ENCODE measurements around the gene PA2G4.

DNA sequence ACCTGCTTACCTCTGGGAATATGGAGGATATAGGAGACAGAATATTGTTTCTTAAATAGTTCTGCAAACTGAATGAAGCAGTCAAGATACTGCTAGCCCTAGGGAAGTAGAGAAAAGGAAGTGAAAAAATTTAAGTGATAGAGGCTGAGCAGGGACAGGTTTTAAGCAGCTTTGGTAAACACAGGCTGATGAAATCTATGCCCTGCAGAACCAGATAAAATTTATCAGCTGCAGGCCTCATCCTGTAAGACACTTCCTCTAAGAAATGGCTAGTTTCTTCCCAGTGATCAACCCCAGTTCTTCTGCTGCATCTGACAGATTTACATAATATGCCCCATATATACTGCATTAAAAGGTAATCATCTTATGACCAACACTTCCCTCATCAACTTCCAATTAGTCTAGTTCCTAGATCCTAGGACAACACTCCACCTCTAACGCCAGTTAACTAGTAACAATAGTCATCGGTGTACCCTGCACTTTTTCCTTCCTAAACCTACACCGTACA is 22.4 kb downstream of the PA2G4 start:
- TF ChIP-seq, protein P1, sequence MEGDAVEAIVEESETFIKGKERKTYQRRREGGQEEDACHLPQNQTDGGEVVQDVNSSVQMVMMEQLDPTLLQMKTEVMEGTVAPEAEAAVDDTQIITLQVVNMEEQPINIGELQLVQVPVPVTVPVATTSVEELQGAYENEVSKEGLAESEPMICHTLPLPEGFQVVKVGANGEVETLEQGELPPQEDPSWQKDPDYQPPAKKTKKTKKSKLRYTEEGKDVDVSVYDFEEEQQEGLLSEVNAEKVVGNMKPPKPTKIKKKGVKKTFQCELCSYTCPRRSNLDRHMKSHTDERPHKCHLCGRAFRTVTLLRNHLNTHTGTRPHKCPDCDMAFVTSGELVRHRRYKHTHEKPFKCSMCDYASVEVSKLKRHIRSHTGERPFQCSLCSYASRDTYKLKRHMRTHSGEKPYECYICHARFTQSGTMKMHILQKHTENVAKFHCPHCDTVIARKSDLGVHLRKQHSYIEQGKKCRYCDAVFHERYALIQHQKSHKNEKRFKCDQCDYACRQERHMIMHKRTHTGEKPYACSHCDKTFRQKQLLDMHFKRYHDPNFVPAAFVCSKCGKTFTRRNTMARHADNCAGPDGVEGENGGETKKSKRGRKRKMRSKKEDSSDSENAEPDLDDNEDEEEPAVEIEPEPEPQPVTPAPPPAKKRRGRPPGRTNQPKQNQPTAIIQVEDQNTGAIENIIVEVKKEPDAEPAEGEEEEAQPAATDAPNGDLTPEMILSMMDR (conservative IDR thresholded peaks at IDR 0.05 in 1 of 2, IDR thresholded peaks at IDR 0.05 in 1 of 2; ENCODE audit: low read depth in 1 of 2, low read length in 2 of 2) = no peak
- no peak for TF ChIP-seq EZH2 (IDR thresholded peaks at IDR 0.05; ENCODE audit: low read length, missing control alignments)
